Fibroblast of skin of right quadriceps (primary cell): ENCODE results near the gene NFILZ.
"Not testable (repeated sequence)": the region's sequence is repeated elsewhere in the genome, so short reads cannot be mapped to it uniquely, and the experiment has no call there.

Source experiments
- DNase-seq: peaks from one replicate; pipeline ENCODE4 v3.0.0-alpha.2; 2013

NFILZ gene

GRCh38 chr19:8611877-8612806, 18.3 kb upstream of the NFILZ start:
- DNase-seq, result peak; percentile 85

DNA sequence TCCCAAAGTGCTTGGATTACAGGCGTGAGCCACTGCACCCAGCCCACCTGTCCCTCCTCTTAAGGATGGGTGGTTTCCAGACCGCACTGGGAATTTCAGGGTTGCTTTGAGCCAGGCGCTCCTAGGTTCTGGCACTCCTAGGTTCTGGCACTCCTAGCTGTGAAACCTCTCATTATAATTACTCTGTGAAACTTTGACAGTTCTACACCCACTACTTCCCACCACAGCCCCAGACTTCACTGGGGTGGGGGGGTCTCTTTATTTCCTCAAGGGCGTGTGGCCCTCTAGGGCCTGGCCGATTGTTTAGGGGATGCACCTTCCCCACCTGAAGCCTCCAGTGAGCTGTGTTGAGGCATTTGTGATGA, 17.6 kb upstream of the NFILZ start:
- no peak for DNase-seq

GRCh38 chr19:8614455-8614854, 16.0 kb upstream of the NFILZ start:
- DNase-seq, result no peak

DNA sequence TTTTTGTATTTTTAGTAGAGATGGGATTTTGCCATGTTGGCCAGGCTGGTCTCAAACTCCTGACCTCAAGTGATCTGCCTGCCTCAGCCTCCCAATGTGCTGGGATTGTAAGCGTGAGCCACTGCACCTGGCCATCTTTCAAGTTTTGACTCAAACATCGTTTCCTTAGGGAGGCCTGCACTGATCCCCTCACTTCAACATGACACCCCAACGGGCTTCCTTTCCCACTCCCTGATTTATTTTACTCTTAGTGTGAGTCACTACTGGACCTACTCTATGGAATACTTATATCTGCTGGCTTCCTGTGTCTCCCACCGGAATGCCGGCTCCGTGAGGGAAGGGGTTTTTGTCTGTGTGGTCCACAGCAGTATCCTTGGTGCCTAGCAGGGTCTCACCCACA, 15.4 kb upstream of the NFILZ start:
- peak; percentile 59 for DNase-seq

GRCh38 chr19:8615813-8616596, 14.4 kb upstream of the NFILZ start:
- DNase-seq, result peak; percentile 40

DNA sequence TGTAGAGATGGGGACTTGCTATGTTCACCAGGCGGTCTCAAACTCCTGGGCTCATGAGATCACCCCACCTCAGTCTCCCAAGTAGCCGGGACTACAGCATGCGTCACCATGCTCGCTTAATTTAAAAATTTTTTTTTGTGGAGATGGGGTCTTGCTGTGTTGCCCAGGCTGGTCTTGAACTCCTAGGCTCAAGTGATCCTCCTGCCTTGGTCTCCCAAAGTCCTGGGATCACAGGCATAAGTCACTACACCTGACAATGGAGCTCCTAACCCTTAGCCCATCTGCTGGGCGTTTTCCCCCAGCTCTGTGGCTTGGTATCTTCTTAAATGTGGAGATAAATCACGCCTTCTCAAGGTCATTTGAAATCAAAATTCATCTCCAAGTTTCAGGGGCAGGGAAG, 13.6 kb upstream of the NFILZ start:
- no peak for DNase-seq

DNA sequence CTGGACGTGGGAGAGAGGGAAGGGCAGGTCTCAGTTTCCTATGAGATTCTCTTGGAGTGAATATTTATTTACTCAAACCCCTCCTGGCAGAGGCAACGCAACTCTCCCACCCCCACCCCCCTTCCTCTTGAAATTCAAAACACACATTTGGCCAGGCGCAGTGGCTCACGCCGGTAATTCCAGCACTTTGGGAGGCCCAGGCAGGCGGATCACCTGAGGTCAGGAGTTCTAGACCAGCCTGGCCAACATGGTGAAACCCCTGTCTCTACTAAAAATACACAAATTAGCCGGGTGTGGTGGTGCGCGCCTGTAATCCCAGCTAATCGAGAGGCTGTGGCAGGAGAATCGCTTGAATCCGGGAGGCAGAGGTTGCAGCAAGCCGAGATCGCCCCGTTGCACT, 13.1 kb upstream of the NFILZ start:
- not testable (repeated sequence) for DNase-seq

- no peak for DNase-seq
Observed at GRCh38 chr19:8617984-8618383, 12.4 kb upstream of the NFILZ start.

DNA sequence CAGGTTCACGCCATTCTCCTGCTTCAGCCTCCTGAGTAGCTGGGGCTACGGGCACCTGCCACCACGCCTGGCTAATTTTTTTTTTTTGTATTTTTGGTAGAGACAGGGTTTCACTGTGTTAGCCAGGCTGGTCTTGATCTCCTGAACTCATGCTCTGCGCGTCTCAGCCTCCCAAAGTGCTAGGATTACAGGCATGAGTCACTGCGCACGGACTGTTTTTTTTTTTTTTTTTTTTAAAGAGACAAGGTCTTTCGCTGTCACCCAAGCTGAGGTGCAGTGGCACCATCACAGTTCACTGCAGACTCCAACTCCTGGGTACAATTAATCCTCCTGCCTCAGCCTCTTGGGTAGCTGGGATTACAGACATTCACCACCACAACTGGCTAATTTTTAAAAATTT, 11.7 kb upstream of the NFILZ start:
- DNase-seq, result no peak

- DNase-seq, result not testable (repeated sequence)
Observed at GRCh38 chr19:8622886-8623285, 7.5 kb upstream of the NFILZ start.

DNA sequence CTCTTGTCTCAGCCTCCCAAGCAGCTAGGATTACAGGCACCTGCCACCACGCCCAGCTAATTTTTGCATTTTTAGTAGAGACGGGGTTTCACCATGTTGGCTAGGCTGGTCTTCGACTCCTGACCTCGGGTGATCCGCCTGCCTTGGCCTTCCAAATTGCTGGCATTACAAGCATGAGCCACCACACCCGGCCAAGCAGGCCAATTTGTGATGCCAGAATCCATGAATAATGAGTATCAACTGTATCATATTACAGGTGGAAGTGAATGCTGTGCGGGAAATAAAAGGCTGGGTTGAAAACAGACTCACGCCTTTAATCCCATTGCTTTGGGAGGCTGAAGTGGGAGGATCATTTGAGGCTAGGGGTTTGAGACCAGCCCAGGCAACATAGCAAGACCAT, 3.6 kb upstream of the NFILZ start:
- DNase-seq, result no peak

- no peak for DNase-seq
Observed at GRCh38 chr19:8629184-8629583, 1.2 kb upstream of the NFILZ start.

DNA sequence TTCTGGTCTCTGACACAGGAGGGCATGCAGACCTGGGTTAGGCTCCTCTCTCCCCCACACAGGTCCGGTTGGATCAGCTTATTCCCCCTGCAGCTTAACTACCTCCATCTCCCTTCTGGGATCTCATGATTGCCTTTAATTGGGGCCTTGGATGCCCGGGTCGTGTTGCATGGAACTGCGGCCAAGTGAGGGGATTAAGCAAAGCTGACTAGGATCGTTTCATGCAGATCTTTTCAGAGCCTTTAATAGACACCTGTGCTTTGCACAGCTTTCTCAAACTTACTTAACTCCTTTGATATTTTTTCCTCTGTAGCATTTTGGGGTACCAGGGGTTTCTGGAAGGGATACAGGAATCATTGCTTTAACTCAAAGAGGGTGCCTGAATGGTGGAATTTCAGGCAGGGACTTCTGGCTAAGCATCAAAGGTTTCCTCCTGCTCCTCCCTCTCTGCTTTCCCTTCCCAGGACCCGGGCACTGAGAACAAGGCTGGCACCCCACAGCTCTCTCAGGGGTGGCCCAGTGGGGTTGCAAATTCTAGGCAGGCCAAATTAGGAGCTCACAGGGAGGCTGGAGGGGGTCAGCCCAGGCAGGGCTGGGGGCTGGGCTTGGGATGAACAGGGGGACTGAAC, 477 bp downstream of the NFILZ start:
- DNase-seq, result no peak

DNA sequence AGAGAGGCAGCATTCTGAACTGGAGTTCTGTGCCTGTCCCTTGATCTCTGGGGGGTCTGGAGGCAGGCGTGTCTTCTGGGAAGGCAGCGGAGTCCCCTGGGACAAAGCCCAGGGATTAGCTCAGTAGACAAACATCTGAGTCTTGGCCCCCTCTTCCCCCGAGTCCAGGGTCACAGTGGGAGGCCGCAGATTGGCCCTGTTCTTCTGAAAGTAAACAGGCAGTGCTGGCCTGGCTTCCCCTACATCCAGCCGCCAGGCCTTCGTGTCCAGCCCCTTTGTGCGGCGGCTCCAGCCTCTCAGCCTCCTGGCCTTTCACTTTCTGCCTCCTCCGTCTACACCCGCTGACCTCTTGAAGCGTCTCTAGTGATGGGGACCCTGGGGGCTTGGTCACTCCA, 989 bp downstream of the NFILZ start:
- peak; percentile 45 for DNase-seq

- DNase-seq, result peak; percentile 35
Observed at GRCh38 chr19:8635422-8635821, 5.0 kb downstream of the NFILZ start.

DNA sequence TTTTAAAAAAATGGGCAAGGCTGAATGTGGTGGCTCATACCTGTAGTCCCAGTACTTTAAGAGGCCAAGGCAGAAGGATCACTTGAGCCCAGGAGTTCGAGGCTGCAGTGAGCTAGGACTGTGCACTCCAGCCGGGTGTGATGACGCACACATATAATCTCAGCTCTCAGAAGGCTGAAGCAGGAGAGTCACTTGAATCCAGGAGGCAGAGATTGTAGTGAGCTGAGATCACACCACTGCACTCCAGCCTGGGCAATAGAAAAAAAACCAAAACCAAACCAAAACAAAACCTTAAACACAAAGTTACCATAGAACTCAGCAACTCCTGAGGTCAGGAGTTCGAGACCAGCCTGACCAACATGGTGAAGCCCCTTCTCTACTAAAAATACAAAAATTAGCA, 6.6 kb downstream of the NFILZ start:
- DNase-seq, result not testable (repeated sequence)

GRCh38 chr19:8638078-8638619, 7.7 kb downstream of the NFILZ start:
- peak; percentile 59 for DNase-seq

- no peak for DNase-seq
Observed at GRCh38 chr19:8639821-8640401, 9.5 kb downstream of the NFILZ start.

- DNase-seq, result no peak
Observed at GRCh38 chr19:8640402-8641004, 10.1 kb downstream of the NFILZ start.

GRCh38 chr19:8641221-8641907, 10.9 kb downstream of the NFILZ start:
- DNase-seq, result no peak

DNA sequence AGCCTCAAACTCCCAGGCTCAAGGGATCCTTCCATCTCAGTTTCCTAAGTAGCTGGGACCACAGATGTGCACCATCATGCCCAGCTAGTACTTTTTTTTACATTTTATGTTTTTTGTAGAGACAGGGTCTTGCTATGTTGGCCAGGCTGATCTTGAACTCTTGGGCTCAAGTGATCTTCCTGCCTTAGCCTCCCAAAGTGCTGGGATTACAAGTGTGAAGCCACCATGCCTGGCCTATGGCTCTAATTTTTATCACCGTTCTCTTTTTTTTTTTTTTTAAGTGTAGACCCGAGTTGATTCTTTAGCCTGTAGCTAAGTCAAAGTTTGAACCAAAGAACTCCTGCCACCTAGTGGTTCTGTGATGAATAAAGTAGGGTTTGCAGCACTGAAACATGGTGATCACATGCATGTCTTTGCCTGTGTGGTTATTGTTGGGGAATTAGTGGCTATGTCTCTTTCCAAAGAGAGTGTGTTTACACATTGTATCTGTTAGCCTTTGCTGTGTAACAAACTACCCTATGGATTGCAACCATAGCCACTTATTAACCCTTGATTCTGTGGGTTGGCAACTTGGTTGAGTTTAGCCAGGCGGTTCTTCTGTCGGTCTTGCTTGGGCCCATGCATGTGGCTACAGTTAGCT, 11.6 kb downstream of the NFILZ start:
- peak; percentile 58 for DNase-seq
